Neural cell (in vitro differentiated cells): ENCODE measurements around the gene TIMM13.

ENCODE experiments used
- EP300 ChIP-seq: fragments of 450-650 bp; conservative IDR thresholded peaks from 2 replicates; pipeline ENCODE4 v1.6.1; 2014; ENCODE audit warnings: antibody characterized with exemption, mild to moderate bottlenecking, moderate library complexity; ENCODE audit not compliant: poor library complexity, severe bottlenecking
- EZH2 ChIP-seq: fragments of 200-600, 300-800 bp; shearing (Covaris generic), sonication (generic); IDR thresholded peaks from 2 replicates; pipeline ENCODE4 v1.6.1; 2014; ENCODE audit warnings: antibody characterized with exemption, low read length, borderline replicate concordance, mild to moderate bottlenecking; ENCODE audit not compliant: insufficient read depth, poor library complexity, severe bottlenecking
- MXI1 ChIP-seq: fragments of 450-650 bp; conservative IDR thresholded peaks from 2 replicates; pipeline ENCODE4 v1.6.1; 2014; ENCODE audit warnings: antibody characterized with exemption, mild to moderate bottlenecking; ENCODE audit not compliant: poor library complexity, severe bottlenecking
- POLR2AphosphoS5 ChIP-seq: IDR thresholded peaks from 2 replicates; pipeline ENCODE4 v1.6.1; 2012
- RAD21 ChIP-seq: fragments of 450-650 bp; conservative IDR thresholded peaks from 2 replicates; pipeline ENCODE4 v1.6.1; 2014; ENCODE audit warnings: antibody characterized with exemption, mild to moderate bottlenecking, moderate library complexity
- REST ChIP-seq: IDR thresholded peaks from 2 replicates; pipeline ENCODE4 v1.6.1; 2012; ENCODE audit warnings: borderline replicate concordance
- SMC3 ChIP-seq: fragments of 450-650 bp; conservative IDR thresholded peaks from 2 replicates; pipeline ENCODE4 v1.6.1; 2014; ENCODE audit warnings: antibody characterized with exemption, mild to moderate bottlenecking, moderate library complexity; ENCODE audit not compliant: poor library complexity
- TF ChIP-seq, protein P1 (sequence below): fragments of 450-650 bp; IDR thresholded peaks from 2 replicates; pipeline ENCODE4 v1.5.1; 2014; ENCODE audit warnings: antibody characterized with exemption, mild to moderate bottlenecking, moderate library complexity; ENCODE audit not compliant: poor library complexity, severe bottlenecking

GRCh38 chr19:2389594-2389993 lies 37.8 kb downstream of the TIMM13 start:
- TF ChIP-seq POLR2AphosphoS5 (no peak), EZH2 (no peak), EP300 (no peak), RAD21 (no peak), SMC3 (no peak), REST (no peak), MXI1 (no peak)
- TF ChIP-seq, protein P1, sequence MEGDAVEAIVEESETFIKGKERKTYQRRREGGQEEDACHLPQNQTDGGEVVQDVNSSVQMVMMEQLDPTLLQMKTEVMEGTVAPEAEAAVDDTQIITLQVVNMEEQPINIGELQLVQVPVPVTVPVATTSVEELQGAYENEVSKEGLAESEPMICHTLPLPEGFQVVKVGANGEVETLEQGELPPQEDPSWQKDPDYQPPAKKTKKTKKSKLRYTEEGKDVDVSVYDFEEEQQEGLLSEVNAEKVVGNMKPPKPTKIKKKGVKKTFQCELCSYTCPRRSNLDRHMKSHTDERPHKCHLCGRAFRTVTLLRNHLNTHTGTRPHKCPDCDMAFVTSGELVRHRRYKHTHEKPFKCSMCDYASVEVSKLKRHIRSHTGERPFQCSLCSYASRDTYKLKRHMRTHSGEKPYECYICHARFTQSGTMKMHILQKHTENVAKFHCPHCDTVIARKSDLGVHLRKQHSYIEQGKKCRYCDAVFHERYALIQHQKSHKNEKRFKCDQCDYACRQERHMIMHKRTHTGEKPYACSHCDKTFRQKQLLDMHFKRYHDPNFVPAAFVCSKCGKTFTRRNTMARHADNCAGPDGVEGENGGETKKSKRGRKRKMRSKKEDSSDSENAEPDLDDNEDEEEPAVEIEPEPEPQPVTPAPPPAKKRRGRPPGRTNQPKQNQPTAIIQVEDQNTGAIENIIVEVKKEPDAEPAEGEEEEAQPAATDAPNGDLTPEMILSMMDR, result no peak
